ENCODE data around the gene HMX1.

Gene HMX1

DNA sequence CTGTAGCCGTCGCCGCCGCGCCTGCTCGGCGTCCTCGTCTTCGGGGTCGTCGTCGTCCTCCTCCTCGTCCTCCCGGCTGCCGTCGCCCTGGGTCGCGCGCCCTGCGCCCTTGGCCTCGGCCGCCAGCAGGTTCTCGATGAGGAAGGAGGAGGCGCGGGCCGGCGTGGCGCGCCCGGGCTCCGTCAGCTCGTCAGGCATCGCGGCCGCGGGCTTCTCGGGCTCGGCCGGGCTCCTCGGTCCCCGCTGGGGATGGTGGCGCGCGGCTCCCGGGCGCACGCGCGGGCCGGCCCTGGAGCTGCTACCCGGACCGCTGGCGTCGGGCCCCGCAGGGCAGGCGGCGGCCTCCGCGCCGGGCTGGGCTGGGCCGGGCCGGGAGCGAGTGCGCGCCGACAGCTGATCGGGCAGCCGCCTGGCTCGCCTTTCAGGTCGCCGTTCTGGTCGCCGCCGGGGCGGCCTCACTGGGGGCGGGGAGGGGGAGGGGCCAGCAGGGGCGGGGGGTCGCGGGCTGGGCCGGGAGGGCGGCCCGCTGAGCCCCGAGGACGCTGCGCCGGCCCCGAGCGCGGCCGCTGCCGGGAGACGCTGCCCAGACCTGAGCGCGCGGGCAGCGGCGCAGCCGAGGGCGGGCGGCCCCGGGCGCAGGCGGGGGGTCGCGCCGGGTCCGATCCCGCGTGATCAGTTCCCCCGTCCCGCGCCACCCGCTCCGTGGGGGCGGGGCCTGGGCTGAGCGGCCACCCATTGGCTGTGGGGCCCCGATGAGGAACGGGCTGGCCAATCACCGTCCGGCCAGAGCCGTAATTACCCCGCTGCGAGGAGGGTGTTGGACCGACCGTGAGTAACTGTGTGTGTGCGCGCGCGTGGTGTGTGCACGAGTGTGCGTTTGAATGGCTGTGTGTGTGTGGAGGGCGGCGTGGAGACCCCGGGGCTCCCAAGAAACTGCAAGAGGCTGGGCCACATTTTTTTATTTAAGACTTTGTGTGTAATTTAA is at the start of gene HMX1:
Gene HMX1 (minus strand): TSS at position 423 of the 985 bp plus-strand sequence. CDS start 225 bp downstream, at position 198.
- intact Hi-C loops (cut with DNase I): loop anchor here (10.0 kb wide), 1 partner anchor 267 kb away; no protein-coding TSS in a partner anchor
- DNase-seq: peak; percentile 39 to 94 (median 66)

DNA sequence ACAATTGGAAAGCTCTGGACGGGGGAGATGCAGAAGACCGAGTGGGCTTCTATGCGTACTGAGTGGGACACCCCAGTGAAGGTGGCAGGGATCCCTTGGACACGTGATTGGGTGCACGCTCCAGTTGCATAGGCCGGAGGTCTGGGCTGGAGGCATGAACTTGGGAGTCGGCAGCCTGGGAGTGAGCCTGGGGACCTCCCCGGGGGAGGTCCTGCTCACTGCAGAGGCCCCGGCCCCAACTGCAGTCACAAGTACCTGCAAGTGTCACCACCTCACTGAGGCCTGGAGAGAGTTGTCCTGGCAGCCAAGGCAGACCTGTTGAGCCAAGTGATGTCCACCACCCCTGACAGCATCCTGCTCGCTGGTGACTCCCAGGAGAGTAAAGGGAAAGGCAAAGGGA is 49.3 kb upstream of the HMX1 start:
- intact Hi-C loops (cut with DNase I): no loop called here
- peak in 2 of 10 donors; percentile 37 to 59 for DNase-seq

DNA sequence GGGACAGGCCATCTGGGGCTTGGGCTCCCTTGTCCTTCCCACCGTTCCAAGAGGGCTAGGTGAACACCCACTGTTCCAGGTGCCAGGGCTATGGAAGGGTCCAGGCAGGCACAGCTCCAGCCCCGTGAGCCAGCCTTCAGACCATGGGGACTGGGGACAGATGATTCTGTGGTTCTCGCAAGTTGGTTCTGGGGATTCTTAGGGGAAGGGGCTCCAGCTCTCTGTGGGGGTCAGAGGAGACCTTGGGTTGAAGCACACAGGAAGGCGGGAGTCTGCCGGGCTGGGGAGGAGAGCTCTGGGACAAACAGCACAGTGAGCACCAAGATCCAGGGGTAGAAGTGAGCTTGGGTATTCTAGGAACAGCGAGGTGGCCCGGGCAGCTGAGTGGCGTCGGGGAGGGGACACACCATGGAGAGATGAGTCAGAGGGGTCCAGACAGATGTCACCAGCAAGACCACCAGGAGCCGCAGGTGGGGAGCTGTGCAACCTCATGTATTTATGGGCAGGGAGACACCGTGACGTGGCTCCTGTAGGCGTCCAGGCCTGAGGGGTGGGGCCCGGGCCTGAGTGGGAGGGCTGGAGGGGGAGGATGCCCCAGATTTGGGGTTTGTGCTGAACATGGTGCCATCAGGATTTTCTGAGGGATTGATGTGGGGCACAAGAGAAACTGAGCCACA is 48.8 kb upstream of the HMX1 start:
- DNase-seq: peak in 2 of 10 donors; percentile 71 to 76
- intact Hi-C loops (cut with DNase I): no loop called here

DNA sequence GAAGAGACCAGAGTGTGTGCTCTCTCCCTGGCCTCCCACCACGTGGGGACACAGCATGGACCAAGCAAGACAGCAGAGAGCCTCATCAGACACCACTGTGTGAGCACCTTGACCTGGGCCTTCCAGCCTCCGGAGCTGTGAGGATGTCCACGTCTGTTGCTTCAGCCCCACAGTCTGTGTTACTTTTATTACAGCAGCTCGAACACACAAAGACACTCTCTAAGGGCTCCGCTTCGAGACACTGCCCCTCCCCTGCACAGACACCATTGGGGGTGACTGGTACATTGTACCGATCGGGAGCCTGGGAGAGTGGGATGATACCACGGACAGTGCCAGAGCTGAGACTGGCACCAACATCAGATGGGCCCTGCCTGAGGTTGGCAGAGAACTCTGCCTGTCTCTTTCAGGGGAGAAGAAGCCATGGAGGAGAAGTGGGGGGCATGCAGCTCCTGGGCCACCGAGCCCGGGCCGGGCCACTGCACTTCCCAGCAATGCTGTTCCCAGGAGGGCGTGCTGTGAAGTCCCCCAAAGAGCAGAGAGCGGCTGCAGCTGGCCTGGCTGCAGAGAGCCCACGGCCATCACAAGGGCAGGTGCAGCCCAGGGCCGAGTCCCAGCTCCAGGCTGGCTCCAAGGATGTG is 48.1 kb upstream of the HMX1 start:
- peak in 3 of 10 donors; percentile 5 to 61 (median 39) for DNase-seq
- intact Hi-C loops (cut with DNase I): loop anchor here (5.0 kb wide), 1 partner anchor 447 kb away; no protein-coding TSS in a partner anchor

DNA sequence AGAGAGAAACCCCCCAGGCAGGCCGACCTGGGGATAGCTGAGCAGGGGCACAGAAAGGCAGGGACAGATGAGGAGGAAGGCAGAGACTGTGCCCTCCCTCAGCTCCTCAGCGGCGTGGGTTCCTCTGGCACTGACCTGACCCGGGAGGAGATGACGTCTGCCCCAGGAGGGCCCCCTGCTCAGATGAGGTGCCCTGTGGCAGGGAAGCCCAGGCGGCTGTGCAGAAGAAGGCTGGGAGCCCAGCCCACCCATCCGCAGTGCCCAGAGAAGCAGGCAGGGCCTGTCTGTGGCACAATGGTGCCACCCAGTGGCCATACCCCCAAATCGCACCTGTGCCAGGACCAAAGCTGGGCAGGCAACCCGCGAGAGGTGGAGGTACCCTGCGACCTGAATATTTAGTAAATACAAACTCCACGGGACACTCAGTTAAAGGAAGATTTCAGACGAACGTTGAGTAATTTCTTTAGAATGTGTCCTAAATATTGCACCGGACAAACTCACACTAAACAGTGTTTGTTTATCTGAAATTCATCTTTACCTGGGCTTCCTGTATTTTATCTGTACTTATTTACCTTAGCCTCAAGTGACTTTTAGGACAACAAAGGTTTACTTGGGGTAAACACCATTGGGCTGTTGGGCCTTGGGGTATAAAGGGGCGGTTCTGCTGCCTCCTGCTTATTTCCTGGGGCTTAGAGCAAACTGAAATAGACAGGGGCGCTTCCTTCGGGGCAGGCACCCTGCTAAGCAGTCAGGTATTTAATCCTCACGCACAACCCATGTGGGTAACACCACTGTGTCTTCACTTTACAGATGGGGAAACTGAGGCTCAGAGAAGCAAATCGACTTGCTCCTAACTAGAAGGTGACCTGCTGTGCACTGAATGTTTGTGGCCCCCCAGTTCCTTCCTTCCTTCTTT is 46.5 kb upstream of the HMX1 start:
- DNase-seq: peak; percentile 54 to 96 (median 78)
- intact Hi-C loops (cut with DNase I): loop anchor here (1.0 to 5.0 kb wide), 2 partner anchors 310 to 446 kb away; no protein-coding TSS in a partner anchor

DNA sequence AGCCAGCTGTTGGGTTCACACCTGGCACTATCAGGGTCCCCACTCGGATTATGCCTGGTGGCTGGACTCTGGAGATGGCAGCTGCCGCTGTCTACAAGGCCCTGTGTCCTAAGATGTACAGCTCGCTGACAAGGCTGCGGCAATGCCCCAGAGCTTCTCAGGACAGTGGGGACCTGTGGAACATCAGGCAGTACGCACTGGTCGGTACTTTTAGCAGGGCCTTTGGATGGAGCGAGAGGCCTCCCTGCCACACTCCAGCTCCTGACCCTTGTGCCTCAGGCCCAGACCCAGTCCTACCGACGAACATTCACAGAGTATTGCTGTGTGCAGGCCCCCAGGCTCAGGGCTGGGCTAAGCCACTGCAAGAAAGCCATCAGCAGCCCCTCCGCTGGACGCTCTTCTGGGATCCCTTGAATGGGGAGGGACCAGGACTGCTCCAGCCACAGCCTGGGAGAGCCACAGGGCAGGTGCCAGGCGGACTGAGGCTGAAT is 45.7 kb upstream of the HMX1 start:
- peak in 1 of 10 donors; percentile 55 for DNase-seq
- intact Hi-C loops (cut with DNase I): loop anchor here (5.0 kb wide), 1 partner anchor 445 kb away; no protein-coding TSS in a partner anchor

DNA sequence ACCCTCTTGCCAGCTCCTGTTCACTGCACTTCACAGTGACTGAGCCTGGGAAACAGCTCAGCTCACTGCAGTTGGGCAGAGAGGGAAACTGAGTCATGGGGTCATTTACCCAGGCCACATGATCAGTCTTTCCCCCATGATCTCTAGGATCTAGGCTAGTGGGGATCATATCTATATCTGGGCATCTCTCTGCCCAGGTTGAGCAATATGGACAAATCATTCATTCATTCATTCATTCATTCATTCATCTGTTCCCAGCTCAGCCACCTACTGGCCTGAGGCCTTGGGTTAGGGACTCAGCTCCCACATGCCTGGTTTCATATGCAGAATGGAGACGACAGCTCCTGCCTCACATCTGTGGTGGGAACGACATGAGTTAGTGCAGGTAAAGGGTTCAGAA is 45.3 kb upstream of the HMX1 start:
- intact Hi-C loops (cut with DNase I): loop anchor here (5.0 kb wide), 1 partner anchor 445 kb away; no protein-coding TSS in a partner anchor
- peak in 1 of 10 donors; percentile 11 for DNase-seq

DNA sequence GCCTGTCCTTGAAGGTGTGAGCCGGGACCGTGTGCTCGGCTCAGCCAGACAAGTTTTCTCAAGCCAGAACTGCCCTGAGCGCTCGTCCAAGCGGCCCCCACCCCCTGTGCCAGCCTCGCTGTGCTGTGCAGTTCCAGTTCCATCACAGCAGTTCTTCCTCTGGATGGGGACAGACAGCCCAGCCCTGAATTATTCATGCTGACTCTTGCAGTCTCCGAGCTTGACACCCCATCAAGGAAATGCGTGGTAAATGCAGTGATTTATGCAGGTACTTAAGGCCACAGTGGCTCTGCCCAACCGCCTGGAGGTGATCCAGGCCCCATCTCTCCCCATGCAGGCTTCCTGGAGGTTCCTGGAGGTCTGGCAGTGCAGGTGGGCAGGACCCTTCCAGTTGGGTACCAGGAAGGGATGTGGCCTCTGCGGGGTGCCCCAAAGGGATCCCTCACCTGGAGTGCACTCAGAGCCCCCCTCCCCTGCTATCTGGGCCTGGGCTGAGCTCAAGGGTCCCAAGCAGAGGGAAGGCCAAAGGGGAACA is 44.8 kb upstream of the HMX1 start:
- intact Hi-C loops (cut with DNase I): loop anchor here (5.0 kb wide), 1 partner anchor 444 kb away; no protein-coding TSS in a partner anchor
- DNase-seq: peak in 3 of 10 donors; percentile 2 to 76 (median 48)

DNA sequence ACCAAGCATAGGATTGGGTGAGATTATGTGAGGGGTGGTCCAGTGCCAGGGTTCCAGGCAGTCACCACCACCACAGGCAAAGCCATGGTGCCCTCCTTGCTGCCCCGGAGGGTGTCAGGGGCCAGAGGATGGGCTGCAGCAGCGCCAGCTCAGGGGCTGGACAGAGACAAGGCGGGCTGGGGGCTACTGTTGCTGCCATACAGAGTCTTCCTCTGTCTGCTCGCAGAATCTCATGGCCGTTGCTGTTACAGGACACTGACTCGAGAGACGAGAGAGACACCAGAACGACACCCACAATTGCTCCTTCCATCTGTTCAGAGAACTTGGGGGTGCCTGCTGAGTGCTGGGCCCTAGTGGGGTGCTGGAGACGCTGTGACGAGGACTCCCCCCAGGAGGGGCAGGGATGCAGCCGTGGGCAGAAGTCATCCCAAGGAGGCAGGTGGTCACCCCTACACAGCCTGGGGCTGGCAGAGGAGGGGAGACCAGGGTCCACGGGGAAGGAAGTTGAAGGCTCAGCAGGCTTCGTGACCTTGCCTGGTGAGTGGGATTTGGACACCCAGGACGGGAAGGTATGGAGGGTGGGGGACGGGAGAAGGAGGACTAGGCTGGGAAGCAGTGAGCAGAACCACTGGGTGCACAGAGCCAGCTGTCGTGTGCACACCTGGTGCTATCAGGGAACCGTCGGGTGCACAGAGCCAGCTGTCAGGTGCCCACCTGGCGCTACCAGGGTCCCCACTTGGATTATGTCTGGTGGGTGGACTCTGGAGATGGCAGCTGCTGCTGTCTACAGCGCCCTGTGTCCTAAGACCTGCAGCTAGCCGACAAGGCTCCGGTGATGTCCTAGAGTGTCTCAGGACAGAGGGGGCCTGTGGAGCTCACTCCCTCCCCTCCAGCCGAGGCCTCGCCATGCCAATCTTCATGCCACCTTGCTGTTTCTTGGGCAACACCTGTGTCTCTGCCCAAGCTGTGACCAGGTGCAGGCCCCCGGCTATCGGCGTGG is 43.9 kb upstream of the HMX1 start:
- DNase-seq: peak in 5 of 10 donors; percentile 5 to 76 (median 43)
- intact Hi-C loops (cut with DNase I): loop anchor here (5.0 kb wide), 1 partner anchor 443 kb away; no protein-coding TSS in a partner anchor

DNA sequence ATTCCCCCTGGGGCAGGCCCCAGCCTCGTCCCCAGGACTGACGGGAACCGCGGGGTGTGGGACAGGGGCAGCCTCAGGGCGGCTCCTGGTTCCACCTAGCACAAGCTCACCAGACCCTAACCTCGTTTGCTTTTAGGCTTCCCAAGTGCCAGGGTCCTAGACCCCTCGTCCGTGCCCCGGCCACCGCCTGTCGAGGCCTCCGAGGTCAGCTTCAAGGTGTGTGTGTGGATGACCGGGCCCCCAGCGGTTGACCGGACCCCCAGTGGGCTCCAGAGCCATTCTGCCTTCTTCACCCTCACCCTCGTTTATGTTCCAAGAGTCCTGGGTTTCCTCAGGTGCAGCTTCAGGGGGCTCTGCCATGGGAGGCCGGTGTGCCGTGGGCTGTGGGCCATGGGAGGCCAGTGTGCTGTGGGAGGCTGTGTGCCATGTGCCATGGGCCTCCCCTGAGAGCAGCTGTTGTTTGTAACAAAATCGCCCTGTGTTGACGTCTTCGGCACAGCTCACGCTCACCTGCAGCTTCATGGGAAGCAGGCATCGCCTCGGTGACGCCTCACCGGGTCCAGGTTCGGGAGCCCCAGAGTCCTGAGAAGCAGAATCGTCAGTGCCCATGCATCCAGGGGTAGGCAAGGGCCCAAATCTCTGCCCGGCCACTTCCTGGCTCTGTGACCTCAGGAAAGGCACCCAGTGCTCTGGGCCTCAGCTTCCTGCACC is 43.0 kb upstream of the HMX1 start:
- intact Hi-C loops (cut with DNase I): loop anchor here (5.0 kb wide), 1 partner anchor 442 kb away; no protein-coding TSS in a partner anchor
- DNase-seq: peak in 6 of 10 donors; percentile 1 to 72 (median 30)

DNA sequence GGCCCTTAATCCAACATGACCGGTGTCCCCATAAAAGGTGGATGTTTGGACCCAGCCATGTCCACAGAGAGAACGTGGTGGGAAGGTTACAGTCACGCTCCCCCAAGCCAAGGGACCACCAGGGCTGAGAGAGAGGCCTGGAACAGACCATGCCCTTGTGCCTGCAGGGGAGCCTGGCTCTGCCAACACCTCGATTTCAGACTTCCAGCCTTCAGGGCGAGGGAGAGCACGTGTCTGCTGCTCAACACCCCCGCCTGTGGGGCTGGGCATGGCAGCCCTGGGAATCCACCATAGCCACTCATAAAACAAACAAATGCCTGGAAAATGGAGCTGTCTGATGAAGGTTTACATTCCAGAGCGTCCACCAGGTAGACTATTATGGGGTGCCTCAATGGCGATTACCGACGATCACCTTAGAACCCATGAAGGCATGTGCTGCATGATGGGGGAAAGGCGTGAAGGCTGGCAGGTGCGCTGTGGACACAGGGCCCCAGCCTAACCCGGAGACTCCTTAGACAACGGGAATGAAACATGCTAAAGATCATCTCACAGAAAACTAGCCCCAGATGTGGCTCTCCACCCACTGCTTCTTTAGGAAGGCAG is 42.3 kb upstream of the HMX1 start:
- intact Hi-C loops (cut with DNase I): no loop called here
- DNase-seq: peak in 4 of 10 donors; percentile 3 to 69 (median 22)

DNA sequence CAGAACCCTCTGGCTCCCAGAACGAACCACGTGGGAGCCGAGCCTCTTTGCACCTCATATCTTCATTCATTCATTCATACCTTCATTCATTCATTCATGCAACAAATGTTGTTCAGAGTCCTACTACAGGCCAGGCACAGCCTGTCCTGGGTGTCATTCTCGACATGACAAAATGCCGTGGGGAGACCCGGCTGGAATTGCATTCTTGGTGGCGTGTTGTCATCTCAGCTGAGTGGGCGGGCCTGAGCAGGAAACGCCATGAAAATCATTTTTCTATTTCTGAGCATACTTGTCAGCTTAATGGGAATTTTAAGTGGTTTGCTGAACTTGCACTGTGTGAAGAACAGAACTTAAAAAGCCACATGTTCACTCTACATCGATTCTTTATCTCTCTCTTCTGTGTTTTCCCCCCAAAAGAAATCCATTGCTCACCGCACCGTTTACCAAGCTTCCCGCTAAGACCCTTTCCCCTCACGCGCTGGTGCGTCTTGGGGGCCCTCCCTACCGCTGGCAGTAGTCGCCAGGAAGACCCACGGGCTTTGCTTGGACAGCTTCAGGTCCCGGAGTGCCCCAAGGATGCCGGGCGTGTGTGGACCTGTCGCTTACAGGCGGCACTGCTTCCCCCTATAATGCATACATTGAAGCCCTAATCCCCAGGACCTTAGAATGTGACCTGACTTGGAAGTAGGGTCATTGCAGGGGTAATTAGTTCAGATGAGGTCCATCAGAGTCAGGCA is 41.6 kb upstream of the HMX1 start:
- DNase-seq: peak in 3 of 10 donors; percentile 33 to 44 (median 40)
- intact Hi-C loops (cut with DNase I): no loop called here

DNA sequence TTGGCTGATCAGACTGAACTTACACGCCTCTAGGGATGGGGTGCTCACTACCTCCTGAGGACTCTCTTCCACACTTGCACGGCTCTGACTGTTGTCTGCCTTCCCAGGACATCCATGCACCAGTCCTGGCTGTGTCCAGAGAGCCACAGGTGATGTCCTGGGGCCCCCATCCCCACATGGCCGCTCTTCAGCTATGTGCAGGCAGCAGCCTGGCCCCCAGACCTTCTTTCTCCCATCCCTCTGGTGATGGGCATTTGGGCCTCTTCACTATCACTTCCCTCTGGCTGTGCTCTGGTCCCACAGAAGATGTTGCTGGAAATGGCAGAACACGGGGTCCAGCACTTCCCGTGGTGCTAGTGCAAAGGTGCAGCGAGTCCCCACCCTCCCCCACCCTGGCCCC is 40.9 kb upstream of the HMX1 start:
- intact Hi-C loops (cut with DNase I): no loop called here
- peak in 4 of 10 donors; percentile 1 to 43 (median 22) for DNase-seq

DNA sequence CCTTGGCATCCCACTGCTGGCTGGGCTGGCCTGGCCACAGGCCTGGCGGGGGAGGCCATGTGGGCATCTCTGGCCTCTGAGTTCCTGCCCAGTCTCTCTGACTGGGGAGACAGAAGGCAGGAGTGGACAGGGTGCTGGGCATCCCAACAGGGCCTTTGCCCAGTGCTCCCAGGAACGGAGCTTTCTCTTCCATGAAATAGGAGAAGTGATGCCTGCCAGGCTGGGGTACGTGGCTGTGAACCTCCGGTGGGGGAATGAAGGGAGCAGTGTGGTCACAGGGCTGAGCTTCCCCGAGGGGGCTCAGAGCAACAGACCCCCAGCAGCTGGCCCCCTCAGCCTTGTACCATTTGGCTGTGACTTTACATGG is 40.4 kb upstream of the HMX1 start:
- peak in 3 of 10 donors; percentile 13 to 32 (median 18) for DNase-seq
- intact Hi-C loops (cut with DNase I): no loop called here

DNA sequence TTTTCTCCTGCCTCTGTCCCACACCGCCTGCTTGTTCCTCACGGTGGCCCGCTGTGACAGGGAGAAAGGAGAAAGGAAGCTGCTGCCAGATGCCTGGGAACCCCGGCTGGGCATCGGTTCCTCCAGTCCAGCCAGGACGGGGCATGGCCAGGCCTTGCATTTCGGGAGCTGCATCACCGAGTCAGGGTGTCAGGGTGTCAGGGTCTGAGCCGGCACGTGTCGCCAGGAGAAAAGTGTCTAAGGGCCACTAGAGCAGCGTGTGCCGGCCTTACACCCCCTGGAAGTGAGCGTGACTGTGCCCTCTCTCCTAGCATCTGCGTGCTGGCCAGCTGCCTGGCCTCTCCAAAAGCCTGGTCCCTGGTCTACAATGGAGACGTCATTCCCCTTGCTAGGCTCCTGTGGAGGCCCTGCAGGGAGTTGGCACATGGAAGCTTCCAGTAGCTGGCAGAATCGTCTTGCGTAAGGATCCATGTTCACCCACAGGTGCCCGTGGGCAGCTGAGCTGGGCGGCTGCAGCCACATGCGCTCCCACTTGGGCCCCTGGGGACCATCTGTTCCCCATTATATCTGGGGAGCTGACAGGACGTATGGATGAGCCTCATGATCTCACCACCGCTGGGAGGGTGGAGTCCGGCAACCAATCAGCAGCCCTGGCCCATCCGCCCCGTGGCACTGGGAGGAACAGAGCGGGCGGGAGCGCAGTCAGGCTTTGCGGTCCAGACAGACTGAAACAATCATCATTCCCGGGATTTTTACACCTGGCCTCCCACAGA is 39.9 kb upstream of the HMX1 start:
- peak in 6 of 10 donors; percentile 8 to 82 (median 40) for DNase-seq
- intact Hi-C loops (cut with DNase I): no loop called here

All from posterior cingulate gyrus (tissue), 11 donors.